SU-DHL-6 (cell line): ENCODE results near the gene SLC43A2.

Experiments
- EZH2phosphoT487 ChIP-seq: fragments of 200-600 bp; sonication (generic), shearing (Covaris generic); conservative IDR thresholded peaks from 2 replicates; pipeline ENCODE4 v1.6.1; 2018; ENCODE audit warnings: mild to moderate bottlenecking, antibody characterized with exemption, low read length, moderate library complexity, mixed read lengths
- TF ChIP-seq, protein P1 (sequence below): fragments of 200-600 bp; sonication (generic); IDR thresholded peaks from one replicate; pipeline ENCODE4 v1.5.1; 2017; ENCODE audit warnings: antibody characterized with exemption, mild to moderate bottlenecking, low read length, moderate library complexity; ENCODE audit not compliant: insufficient read depth, poor library complexity, severe bottlenecking

DNA sequence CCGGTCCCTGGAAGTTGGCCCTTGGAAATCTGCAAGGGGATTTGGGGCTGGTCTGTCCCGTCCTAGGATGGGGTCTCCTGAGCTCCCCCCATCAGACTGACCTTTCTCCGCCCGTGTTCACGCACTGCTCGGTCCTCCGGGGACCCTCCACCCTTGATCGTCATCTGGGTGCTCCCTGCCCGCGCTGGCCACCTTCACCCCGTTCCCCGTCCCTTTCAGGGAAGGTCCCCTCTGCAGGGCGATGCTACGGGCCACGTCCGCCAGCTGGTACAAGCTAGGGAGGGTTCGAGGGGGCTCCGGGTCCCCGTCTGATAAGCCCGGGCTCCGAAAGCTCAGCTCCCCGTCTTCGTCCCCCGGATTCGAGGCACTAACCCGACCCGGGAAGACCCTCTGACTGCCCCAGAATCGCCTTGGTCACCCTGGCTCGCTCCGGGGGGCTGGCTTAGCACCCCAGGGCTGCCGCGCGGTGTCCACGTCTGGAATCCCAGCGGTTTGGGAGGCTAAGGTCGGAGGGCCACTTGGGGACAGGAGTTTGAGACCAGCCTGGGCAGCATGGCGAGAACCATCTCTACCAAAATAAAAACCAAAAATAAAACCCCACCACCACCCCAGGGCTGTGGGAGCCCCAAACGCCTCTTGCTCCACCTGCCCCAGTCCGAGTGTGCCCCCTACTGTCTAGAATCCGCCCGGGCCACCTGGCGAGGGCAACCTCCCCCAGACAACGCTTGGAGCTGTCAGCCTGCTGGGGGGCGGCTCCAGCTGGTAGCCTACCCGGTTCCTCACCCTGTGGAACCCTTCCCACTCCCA lies 1.1 kb upstream of the SLC43A2 start:
- TF ChIP-seq, protein P1, sequence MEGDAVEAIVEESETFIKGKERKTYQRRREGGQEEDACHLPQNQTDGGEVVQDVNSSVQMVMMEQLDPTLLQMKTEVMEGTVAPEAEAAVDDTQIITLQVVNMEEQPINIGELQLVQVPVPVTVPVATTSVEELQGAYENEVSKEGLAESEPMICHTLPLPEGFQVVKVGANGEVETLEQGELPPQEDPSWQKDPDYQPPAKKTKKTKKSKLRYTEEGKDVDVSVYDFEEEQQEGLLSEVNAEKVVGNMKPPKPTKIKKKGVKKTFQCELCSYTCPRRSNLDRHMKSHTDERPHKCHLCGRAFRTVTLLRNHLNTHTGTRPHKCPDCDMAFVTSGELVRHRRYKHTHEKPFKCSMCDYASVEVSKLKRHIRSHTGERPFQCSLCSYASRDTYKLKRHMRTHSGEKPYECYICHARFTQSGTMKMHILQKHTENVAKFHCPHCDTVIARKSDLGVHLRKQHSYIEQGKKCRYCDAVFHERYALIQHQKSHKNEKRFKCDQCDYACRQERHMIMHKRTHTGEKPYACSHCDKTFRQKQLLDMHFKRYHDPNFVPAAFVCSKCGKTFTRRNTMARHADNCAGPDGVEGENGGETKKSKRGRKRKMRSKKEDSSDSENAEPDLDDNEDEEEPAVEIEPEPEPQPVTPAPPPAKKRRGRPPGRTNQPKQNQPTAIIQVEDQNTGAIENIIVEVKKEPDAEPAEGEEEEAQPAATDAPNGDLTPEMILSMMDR = peak; percentile 90
- TF ChIP-seq EZH2phosphoT487 = no peak
